ENCODE results near the gene IL17F.

IL17F gene

DNA sequence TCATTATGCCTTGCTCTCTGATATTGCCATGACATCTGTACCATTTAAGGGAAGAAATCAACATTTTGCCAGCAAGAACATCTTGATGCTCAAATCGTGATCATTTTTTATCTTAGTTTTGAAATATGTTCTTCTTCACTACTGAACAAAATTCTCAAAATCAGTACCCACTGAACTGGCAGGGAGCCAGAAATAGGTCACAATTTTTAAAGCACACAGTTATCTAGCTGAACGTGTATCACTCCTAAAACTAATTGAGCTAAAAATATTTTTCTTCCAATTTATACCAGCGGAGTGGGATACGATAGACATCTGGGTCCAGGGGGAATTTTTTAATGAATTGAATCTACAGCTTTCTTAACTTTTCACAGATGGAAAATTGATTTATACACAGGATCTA is 11.3 kb downstream of the IL17F start:
- TF ChIP-seq, protein P1, sequence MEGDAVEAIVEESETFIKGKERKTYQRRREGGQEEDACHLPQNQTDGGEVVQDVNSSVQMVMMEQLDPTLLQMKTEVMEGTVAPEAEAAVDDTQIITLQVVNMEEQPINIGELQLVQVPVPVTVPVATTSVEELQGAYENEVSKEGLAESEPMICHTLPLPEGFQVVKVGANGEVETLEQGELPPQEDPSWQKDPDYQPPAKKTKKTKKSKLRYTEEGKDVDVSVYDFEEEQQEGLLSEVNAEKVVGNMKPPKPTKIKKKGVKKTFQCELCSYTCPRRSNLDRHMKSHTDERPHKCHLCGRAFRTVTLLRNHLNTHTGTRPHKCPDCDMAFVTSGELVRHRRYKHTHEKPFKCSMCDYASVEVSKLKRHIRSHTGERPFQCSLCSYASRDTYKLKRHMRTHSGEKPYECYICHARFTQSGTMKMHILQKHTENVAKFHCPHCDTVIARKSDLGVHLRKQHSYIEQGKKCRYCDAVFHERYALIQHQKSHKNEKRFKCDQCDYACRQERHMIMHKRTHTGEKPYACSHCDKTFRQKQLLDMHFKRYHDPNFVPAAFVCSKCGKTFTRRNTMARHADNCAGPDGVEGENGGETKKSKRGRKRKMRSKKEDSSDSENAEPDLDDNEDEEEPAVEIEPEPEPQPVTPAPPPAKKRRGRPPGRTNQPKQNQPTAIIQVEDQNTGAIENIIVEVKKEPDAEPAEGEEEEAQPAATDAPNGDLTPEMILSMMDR (conservative IDR thresholded peaks at IDR 0.05; ENCODE audit: control insufficient read depth, insufficient read depth, low read depth, low read length), result no peak
- DNase-seq (ENCODE audit: low read depth), result no peak
- no peak overlapping the region for H3K4me3 ChIP-seq (ENCODE audit: control insufficient read depth, low read depth, low read length)

DNA sequence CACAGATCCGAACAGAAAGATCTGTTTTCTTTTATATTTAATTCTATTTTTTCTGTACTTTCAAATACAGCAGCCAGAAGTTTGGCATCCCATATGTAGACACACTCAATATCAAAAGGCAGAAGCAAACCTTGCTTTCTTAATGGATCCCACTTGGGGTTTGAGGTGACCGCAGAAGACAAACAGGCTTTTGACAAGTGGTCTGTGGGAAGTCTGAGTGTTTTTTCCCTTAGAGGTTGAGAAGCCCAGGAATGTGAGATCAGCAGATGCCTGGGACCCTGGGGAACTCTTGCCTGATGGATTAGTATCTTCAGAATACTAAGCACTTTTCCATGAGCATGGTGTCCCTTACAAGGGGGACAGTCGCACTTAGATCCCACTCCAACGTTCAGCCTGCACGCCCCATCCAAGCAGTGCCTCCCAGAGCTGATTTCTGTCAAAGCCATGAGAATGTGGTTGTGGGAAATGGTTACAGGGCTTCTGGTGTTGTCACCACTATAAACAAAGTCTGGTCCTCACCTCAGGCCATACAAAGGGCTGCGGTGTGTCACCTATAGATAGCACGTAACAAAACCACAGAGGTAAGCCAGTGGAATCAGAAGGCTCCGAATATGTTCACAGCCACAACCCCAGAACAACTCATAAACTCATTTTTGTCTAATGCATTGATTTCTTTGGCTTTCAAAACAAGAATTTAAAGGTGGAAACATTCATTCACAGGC is 12.7 kb downstream of the IL17F start:
- TF ChIP-seq, protein P1 (conservative IDR thresholded peaks at IDR 0.05; ENCODE audit: control insufficient read depth, insufficient read depth, low read depth, low read length), result no peak
- DNase-seq (ENCODE audit: low read depth), result no peak
- H3K4me3 ChIP-seq (ENCODE audit: control insufficient read depth, low read depth, low read length), result no peak overlapping the region

GRCh38 chr6:52230685-52231084 is 13.6 kb downstream of the IL17F start:
- DNase-seq (ENCODE audit: low read depth), result peak; percentile 29
- TF ChIP-seq, protein P1 (conservative IDR thresholded peaks at IDR 0.05; ENCODE audit: control insufficient read depth, insufficient read depth, low read depth, low read length), result no peak
- H3K4me3 ChIP-seq (ENCODE audit: control insufficient read depth, low read depth, low read length), result no peak overlapping the region

DNA sequence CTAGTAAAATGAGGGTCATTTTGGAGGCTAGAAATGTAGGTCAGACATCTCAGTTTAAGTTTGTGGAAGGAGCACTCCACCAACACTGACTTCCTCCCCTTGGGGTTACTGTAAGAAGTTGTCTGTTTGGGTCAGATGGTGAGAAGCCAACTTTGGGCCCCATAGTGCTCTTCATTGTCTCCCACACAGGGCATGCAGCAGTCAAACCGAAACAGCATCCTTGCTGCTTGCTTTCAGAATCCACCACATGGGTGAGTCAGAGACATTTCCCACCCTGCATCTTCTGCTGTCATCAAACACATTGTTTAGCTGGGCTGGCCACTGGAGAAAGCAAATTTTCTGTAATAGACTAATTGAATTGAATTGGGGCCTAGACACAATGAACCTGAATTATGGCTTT is 16.8 kb downstream of the IL17F start:
- DNase-seq (ENCODE audit: low read depth), result peak; percentile 5
- TF ChIP-seq, protein P1 (conservative IDR thresholded peaks at IDR 0.05; ENCODE audit: control insufficient read depth, insufficient read depth, low read depth, low read length), result no peak
- H3K4me3 ChIP-seq (ENCODE audit: control insufficient read depth, low read depth, low read length), result no peak overlapping the region

DNA sequence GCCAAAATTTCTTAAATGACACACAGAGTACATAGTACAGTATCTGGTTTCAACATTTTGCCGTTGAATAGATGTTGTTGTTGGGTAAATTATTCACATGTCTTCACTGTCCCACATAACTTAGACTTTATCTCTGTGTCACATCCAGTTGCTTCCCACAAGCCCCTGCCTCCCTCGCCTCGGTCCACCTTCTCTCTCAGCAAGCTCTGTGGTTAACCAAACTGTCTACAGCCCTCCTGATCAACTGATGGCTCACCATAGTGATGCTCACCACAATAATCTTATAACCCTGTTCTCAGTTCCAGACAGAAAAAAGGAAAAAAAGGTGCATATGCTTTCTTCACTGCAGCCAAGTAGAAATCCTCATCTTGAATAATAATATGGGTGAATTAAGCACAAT is 23.0 kb downstream of the IL17F start:
- DNase-seq (ENCODE audit: low read depth), result no peak
- TF ChIP-seq, protein P1 (conservative IDR thresholded peaks at IDR 0.05; ENCODE audit: control insufficient read depth, insufficient read depth, low read depth, low read length), result no peak
- H3K4me3 ChIP-seq (ENCODE audit: control insufficient read depth, low read depth, low read length), result no peak overlapping the region

GRCh38 chr6:52217761-52218160 is 26.5 kb downstream of the IL17F start:
- DNase-seq (ENCODE audit: low read depth), result no peak
- TF ChIP-seq, protein P1 (conservative IDR thresholded peaks at IDR 0.05; ENCODE audit: control insufficient read depth, insufficient read depth, low read depth, low read length), result no peak
- no peak overlapping the region for H3K4me3 ChIP-seq (ENCODE audit: control insufficient read depth, low read depth, low read length)

Data from fibroblast of mammary gland (primary cell).